K562 (cell line): ENCODE results near the gene MRPL10. TPM values are rescaled to one million over a fixed set of nuclear protein-coding genes. Genes with fewer than 3 reads are reported as not detected.

Experiments
- CCAR2 ChIP-seq: fragments of 200-400 bp; formaldehyde crosslinking; IDR thresholded peaks from 2 replicates; pipeline ENCODE4 v1.6.1; 2017; ENCODE audit warnings: mild to moderate bottlenecking, low read depth, low read length
- CHD2 ChIP-seq: IDR thresholded peaks from 2 replicates; pipeline ENCODE4 v1.6.1; 2011; ENCODE audit warnings: low read depth, low read length
- CSDE1 ChIP-seq, 2 experiments: fragments of 450-650 bp; IDR thresholded peaks; 2 replicates each; pipeline ENCODE4 v1.6.1; 2016; ENCODE audit warnings: mild to moderate bottlenecking in 1 of 2
- CTCFL ChIP-seq: IDR thresholded peaks from 2 replicates; pipeline ENCODE4 v1.6.1; 2011; ENCODE audit warnings: borderline replicate concordance, low read depth, mild to moderate bottlenecking, moderate library complexity, low read length; ENCODE audit not compliant: insufficient read depth, poor library complexity, severe bottlenecking
- FOS ChIP-seq: IDR thresholded peaks from 3 replicates; pipeline ENCODE4 v1.6.1; 2011; ENCODE audit not compliant: insufficient read length; ENCODE audit errors: extremely low read depth
- FOXA1 ChIP-seq: fragments of 450-650 bp; IDR thresholded peaks from 2 replicates; pipeline ENCODE4 v1.6.1; 2016; ENCODE audit warnings: mild to moderate bottlenecking, borderline replicate concordance
- FOXM1 ChIP-seq, 2 experiments: fragments of 450-650 bp in 1 of 2; sonication (generic) in 1 of 2; formaldehyde crosslinking in 1 of 2; IDR thresholded peaks; 2 replicates each; pipeline versions ENCODE4 v1.6.1 to v1.9.0; 2017 to 2022; ENCODE audit warnings: low read depth in 2 of 2, mild to moderate bottlenecking in 2 of 2, missing genetic modification reagents in 1 of 2, moderate library complexity in 1 of 2
- GATA2 ChIP-seq: sonication (generic); formaldehyde crosslinking; IDR thresholded peaks from 2 replicates; pipeline ENCODE4 v1.4.0; 2020; ENCODE audit warnings: mild to moderate bottlenecking, missing genetic modification reagents
- MAFF ChIP-seq: IDR thresholded peaks from 2 replicates; pipeline ENCODE4 v1.6.1; 2012; ENCODE audit warnings: low read length, improper control_type of control experiment
- NCOA1 ChIP-seq: fragments of 450-650 bp; IDR thresholded peaks from 2 replicates; pipeline ENCODE4 v1.6.1; 2016; ENCODE audit warnings: low read depth
- NKRF ChIP-seq: fragments of 450-650 bp; IDR thresholded peaks from 2 replicates; pipeline ENCODE4 v1.6.1; 2016; ENCODE audit warnings: borderline replicate concordance
- NR3C1 ChIP-seq: sonication (generic); formaldehyde crosslinking; IDR thresholded peaks from 2 replicates; pipeline ENCODE4 v1.8.1; 2022; ENCODE audit warnings: missing genetic modification reagents
- SMARCA5 ChIP-seq: fragments of 450-650 bp; IDR thresholded peaks from 2 replicates; pipeline ENCODE4 v1.6.1; 2016
- SNIP1 ChIP-seq: fragments of 450-650 bp; IDR thresholded peaks from 2 replicates; pipeline ENCODE4 v1.7.1; 2017; ENCODE audit warnings: low read depth, mild to moderate bottlenecking
- SP1 ChIP-seq: sonication (generic); formaldehyde crosslinking; IDR thresholded peaks from 2 replicates; pipeline ENCODE4 v1.8.1; 2022; ENCODE audit warnings: mild to moderate bottlenecking, missing genetic modification reagents
- SREBF1 ChIP-seq: fragments of 150-350 bp; IDR thresholded peaks from 2 replicates; pipeline ENCODE4 v1.6.1; 2014; ENCODE audit warnings: antibody characterized with exemption, low read depth, low read length, borderline replicate concordance
- SRSF9 ChIP-seq: fragments of 200-400 bp; formaldehyde crosslinking; IDR thresholded peaks from 2 replicates; pipeline ENCODE4 v1.6.1; 2017; ENCODE audit warnings: low read depth, low read length, borderline replicate concordance
- TAF9B ChIP-seq: fragments of 450-650 bp; IDR thresholded peaks from 2 replicates; pipeline ENCODE4 v1.6.1; 2018; ENCODE audit warnings: mild to moderate bottlenecking; ENCODE audit not compliant: partially characterized antibody
- TFAM ChIP-seq: fragments of 250-450 bp; sonication (Bioruptor Pico); conservative IDR thresholded peaks from 2 replicates; pipeline ENCODE4 v1.5.0; 2021; ENCODE audit warnings: mild to moderate bottlenecking, moderate library complexity
- YBX1 ChIP-seq: fragments of 450-650 bp; IDR thresholded peaks from 2 replicates; pipeline ENCODE4 v1.7.1; 2016; ENCODE audit warnings: mild to moderate bottlenecking
- ZBTB12 ChIP-seq: fragments of 250-450 bp; sonication (Bioruptor Pico); IDR thresholded peaks from 2 replicates; pipeline ENCODE4 v1.4.0; 2020
- ZFPM2 ChIP-seq: fragments of 250-450 bp; sonication (Bioruptor Pico); IDR thresholded peaks from 2 replicates; pipeline ENCODE4 v1.5.1; 2022; ENCODE audit warnings: mild to moderate bottlenecking
- ZNF239 ChIP-seq: fragments of 250-450 bp; sonication (Bioruptor Pico); IDR thresholded peaks from 2 replicates; pipeline ENCODE4 v1.4.0; 2020; ENCODE audit warnings: mild to moderate bottlenecking
- ZNF395 ChIP-seq: fragments of 200-800 bp; sonication (Bioruptor generic); IDR thresholded peaks from 2 replicates; pipeline ENCODE4 v1.6.1; 2017; ENCODE audit warnings: missing genetic modification characterization, missing compliant biosample characterization
- ZNF696 ChIP-seq: fragments of 250-450 bp; sonication (Bioruptor Pico); conservative IDR thresholded peaks from 2 replicates; pipeline ENCODE4 v1.4.0; 2020; ENCODE audit warnings: mild to moderate bottlenecking, moderate library complexity
- ZNF77 ChIP-seq: fragments of 250-450 bp; sonication (Bioruptor Pico); IDR thresholded peaks from 2 replicates; pipeline ENCODE4 v1.5.0; 2020
- polyA plus RNA-seq, 8 experiments: library from polyadenylated mRNA; depleted of rRNA in 4 of 8; stranded (reverse) in 5 of 8; unstranded in 3 of 8; fragments of >200 nt; fragmentation: Nextera tagmentation in 2 of 8; fragmentation: Illumina TruSeq in 1 of 8; extraction: Ambion mirVana in 2 of 8; extraction: Trizol in 1 of 8; gene quantifications; 2 replicates each; pipeline versions ENCODE4 v1.2.1 to v1.2.3, GENCODE V29; 2011 to 2014; ENCODE audit warnings: inconsistent platforms in 1 of 8, missing spikeins in 1 of 8
- total RNA-seq, 7 experiments: library from RNA; depleted of rRNA in 6 of 7; stranded (reverse); fragments of >200 nt in 6 of 7; fragmentation: Illumina TruSeq in 2 of 7; extraction: Trizol in 2 of 7; gene quantifications; 2 replicates each; pipeline versions ENCODE4 v1.2.1 to v1.2.3, GENCODE V29; 2011 to 2021; ENCODE audit warnings: low replicate concordance in 1 of 7

The MRPL10 gene
- total and polyA plus RNA-seq, 9 of the 15 experiments (the other 6 are each of a cell fraction or from before 2014, with no cell fraction given) = 27.8 to 105 (median 67.3) TPM

GRCh38 chr17:47866941-47867340, 35.6 kb upstream of the MRPL10 start (continued):
- TF ChIP-seq ZFPM2 (CRISPR knock-in tag) = no peak
- TF ChIP-seq CHD2 = no peak
- TF ChIP-seq SREBF1 = no peak
- TF ChIP-seq FOXA1 = no peak
- peak in 1 of 2 experiments; percentile 83; a peak in 2 of 4 replicates for TF ChIP-seq CSDE1 (IDR thresholded peaks at IDR 0.05)
- TF ChIP-seq MAFF = no peak
- TF ChIP-seq CTCFL = no peak
- no peak for TF ChIP-seq SRSF9
- no peak for TF ChIP-seq NKRF
- peak; percentile 64 for TF ChIP-seq ZNF239 (CRISPR knock-in tag)
- peak; percentile 87 for TF ChIP-seq SP1
- TF ChIP-seq TFAM (CRISPR knock-in tag) = no peak
- TF ChIP-seq YBX1 = no peak
- peak; percentile 99 for TF ChIP-seq GATA2 (CRISPR knock-in tag)
- TF ChIP-seq ZNF395 (CRISPR knock-in tag) = peak; percentile 99
- TF ChIP-seq SMARCA5 = no peak
- TF ChIP-seq NR3C1 (CRISPR knock-in tag) = no peak
- TF ChIP-seq ZBTB12 (CRISPR knock-in tag) = peak; percentile 98
- TF ChIP-seq FOS = peak; percentile 19
- TF ChIP-seq FOXM1 (IDR thresholded peaks at IDR 0.05; ENCODE audit: low read depth) = peak; percentile 97
- no peak for TF ChIP-seq FOXM1 (CRISPR knock-in tag; IDR thresholded peaks at IDR 0.05; ENCODE audit: low read depth)
- TF ChIP-seq ZNF77 (CRISPR knock-in tag) = no peak
- peak; percentile 98 for TF ChIP-seq NCOA1
- TF ChIP-seq SNIP1 = no peak
- TF ChIP-seq TAF9B = peak; percentile 93
- no peak for TF ChIP-seq CCAR2
- TF ChIP-seq ZNF696 (CRISPR knock-in tag) = no peak
